NCI-H345 (cell line): ENCODE measurements around the gene CCNB1.
"Not testable (repeated sequence)": the region's sequence is repeated elsewhere in the genome, so short reads cannot be mapped to it uniquely, and the experiment has no call there.

ENCODE experiments used
- DNase-seq: peaks from one replicate; lab custom pipeline; 2025; lab: John Stamatoyannopoulos, UW

The CCNB1 gene

GRCh38 chr5:69184621-69185020 is 17.7 kb downstream of the CCNB1 start:
- DNase-seq, result no peak

GRCh38 chr5:69187342-69187741 is 20.4 kb downstream of the CCNB1 start:
- no peak for DNase-seq

- no peak for DNase-seq
Observed at GRCh38 chr5:69188811-69189161, 21.8 kb downstream of the CCNB1 start.

GRCh38 chr5:69189162-69190086 is 22.5 kb downstream of the CCNB1 start, which contains the start of gene CENPH:
Gene CENPH (plus strand): TSS chr5:69189583. CDS start chr5:69189635, 52 bp downstream.
- peak; percentile 90 for DNase-seq

GRCh38 chr5:69202497-69202896 is 35.5 kb downstream of the CCNB1 start:
- no peak for DNase-seq

- no peak for DNase-seq
Observed at GRCh38 chr5:69206528-69207190, 39.7 kb downstream of the CCNB1 start.

- no peak for DNase-seq
Observed at GRCh38 chr5:69209602-69210001, 42.7 kb downstream of the CCNB1 start.

GRCh38 chr5:69211200-69211599 is 44.2 kb downstream of the CCNB1 start:
- no peak for DNase-seq

GRCh38 chr5:69212022-69212421 is 45.1 kb downstream of the CCNB1 start:
- no peak for DNase-seq

GRCh38 chr5:69213513-69214215 is 46.7 kb downstream of the CCNB1 start:
- no peak for DNase-seq

- DNase-seq, result no peak
Observed at GRCh38 chr5:69217151-69217511, 50.2 kb downstream of the CCNB1 start.

- DNase-seq, result peak; percentile 93
Observed at GRCh38 chr5:69217548-69218526, 50.9 kb downstream of the CCNB1 start.

GRCh38 chr5:69219939-69220338 is 53.0 kb downstream of the CCNB1 start:
- DNase-seq, result no peak

- not testable (repeated sequence) for DNase-seq
Observed at GRCh38 chr5:69220371-69220770, 53.4 kb downstream of the CCNB1 start.

- DNase-seq, result not testable (repeated sequence)
Observed at GRCh38 chr5:69220833-69221232, 53.9 kb downstream of the CCNB1 start.

GRCh38 chr5:69224520-69224919 is 57.6 kb downstream of the CCNB1 start:
- no peak for DNase-seq

- DNase-seq, result no peak
Observed at GRCh38 chr5:69225860-69226259, 58.9 kb downstream of the CCNB1 start.
